Activated B cell treated with CpG ODN at 0.5 μM for 24 hours (primary cell): ENCODE data around the gene DDI2. TPM values are rescaled to one million over a fixed set of nuclear protein-coding genes. Genes with fewer than 3 reads are reported as not detected.
"Not testable (repeated sequence)": the region's sequence is repeated elsewhere in the genome, so short reads cannot be mapped to it uniquely, and the experiment has no call there.

ENCODE experiments used
- ATAC-seq: fragments of 200-7000 bp; cut with Tn5 transposase; one replicate; pipeline ENCODE4 v1.10.0; 2021; ENCODE audit warnings: low read depth, mild to moderate bottlenecking, moderate library complexity
- CTCF ChIA-PET: fragments of 350-600 bp; sonication (Branson Sonifier 250); formaldehyde crosslinking; loops from one replicate; lab custom pipeline; 2021; ENCODE audit warnings: antibody characterized with exemption; lab: Charles Lee
- POLR2A ChIA-PET: fragments of 350-600 bp; sonication (Branson Sonifier 250); formaldehyde crosslinking; loops from one replicate; lab custom pipeline; 2021; ENCODE audit warnings: antibody characterized with exemption; lab: Charles Lee
- DNase-seq: peaks from one replicate; pipeline ENCODE4 v3.0.0; 2022
- H3K27ac Mint-ChIP-seq: one replicate; pipeline ENCODE4 v1.8.0; 2020; ENCODE audit warnings: mixed read lengths
- H3K27me3 Mint-ChIP-seq: one replicate; pipeline ENCODE4 v1.8.0; 2021; ENCODE audit warnings: mixed read lengths
- H3K36me3 Mint-ChIP-seq: one replicate; pipeline ENCODE4 v1.8.0; 2021; ENCODE audit warnings: low read depth, mixed read lengths
- H3K4me1 Mint-ChIP-seq: one replicate; pipeline ENCODE4 v1.8.0; 2021; ENCODE audit warnings: mixed read lengths
- H3K4me3 Mint-ChIP-seq: one replicate; pipeline ENCODE4 v1.8.0; 2020; ENCODE audit warnings: mild to moderate bottlenecking, mixed read lengths
- H3K9me3 Mint-ChIP-seq: one replicate; pipeline ENCODE4 v1.8.0; 2020; ENCODE audit warnings: mixed read lengths
- intact Hi-C: fragments of 100-400 bp; cut with micrococcal nuclease; formaldehyde crosslinking; loops from one replicate; pipeline ENCODE4 v1.15.1; 2024
- total RNA-seq: library from RNA; stranded (reverse); gene quantifications from 2 replicates; pipeline ENCODE4 v1.2.3, GENCODE V29; 2022
- TF ChIP-seq, protein P1 (sequence below): fragments of 200-600 bp; IDR thresholded peaks from one replicate; pipeline ENCODE4 v1.8.0; 2022; ENCODE audit warnings: antibody characterized with exemption, mild to moderate bottlenecking

DDI2 gene
- total RNA-seq, 1 donor from 2014 or later: 59.1 TPM

DNA sequence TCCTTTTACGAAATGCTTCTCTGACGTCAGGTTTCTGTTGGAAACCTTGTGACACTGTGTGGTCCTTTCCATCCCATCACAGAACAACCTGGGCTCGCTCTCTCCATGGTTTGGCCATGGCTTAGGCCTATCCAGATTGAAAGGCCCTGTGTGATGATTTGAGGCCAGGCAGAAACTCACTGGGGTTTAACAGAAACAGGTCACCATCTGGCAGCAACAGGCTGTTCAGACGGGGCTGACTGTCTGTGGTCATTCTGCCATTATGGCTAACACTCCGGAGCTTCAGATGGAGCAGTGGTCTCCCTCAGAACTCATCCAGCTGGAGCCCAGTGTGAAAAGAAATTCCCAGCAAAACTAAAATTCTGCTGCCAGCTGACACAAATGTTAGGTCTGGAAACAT is 76.1 kb downstream of the DDI2 start:
- intact Hi-C loops: no loop called here
- Mint-ChIP-seq H3K4me3 (no peak overlapping the region), H3K27ac (peak overlapping the region; percentile 97), H3K4me1 (peaks cover 77% of the 10 kb centered on the region), H3K36me3 (peaks cover 32% of the 10 kb centered on the region), H3K27me3 (no peaks in the 10 kb centered on the region), H3K9me3 (no peaks in the 10 kb centered on the region)
- TF ChIP-seq, protein P1, sequence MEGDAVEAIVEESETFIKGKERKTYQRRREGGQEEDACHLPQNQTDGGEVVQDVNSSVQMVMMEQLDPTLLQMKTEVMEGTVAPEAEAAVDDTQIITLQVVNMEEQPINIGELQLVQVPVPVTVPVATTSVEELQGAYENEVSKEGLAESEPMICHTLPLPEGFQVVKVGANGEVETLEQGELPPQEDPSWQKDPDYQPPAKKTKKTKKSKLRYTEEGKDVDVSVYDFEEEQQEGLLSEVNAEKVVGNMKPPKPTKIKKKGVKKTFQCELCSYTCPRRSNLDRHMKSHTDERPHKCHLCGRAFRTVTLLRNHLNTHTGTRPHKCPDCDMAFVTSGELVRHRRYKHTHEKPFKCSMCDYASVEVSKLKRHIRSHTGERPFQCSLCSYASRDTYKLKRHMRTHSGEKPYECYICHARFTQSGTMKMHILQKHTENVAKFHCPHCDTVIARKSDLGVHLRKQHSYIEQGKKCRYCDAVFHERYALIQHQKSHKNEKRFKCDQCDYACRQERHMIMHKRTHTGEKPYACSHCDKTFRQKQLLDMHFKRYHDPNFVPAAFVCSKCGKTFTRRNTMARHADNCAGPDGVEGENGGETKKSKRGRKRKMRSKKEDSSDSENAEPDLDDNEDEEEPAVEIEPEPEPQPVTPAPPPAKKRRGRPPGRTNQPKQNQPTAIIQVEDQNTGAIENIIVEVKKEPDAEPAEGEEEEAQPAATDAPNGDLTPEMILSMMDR: no peak
- ATAC-seq: no peak
- no peak for DNase-seq
- CTCF ChIA-PET: no interaction called here
- POLR2A ChIA-PET: interaction anchor here (1.0 to 5.6 kb wide), 4 partner anchors 8 to 19 kb away, joined by 4 to 54 read pairs (median 10); partner anchors contain the start of gene PLEKHM2

GRCh38 chr1:15696956-15697521 is 79.8 kb downstream of the DDI2 start:
- Mint-ChIP-seq H3K4me3 (peak overlapping the region; percentile 81), H3K9me3 (no peaks in the 10 kb centered on the region), H3K27ac (peak overlapping the region; percentile 97), H3K27me3 (no peaks in the 10 kb centered on the region), H3K36me3 (peaks cover 27% of the 10 kb centered on the region), H3K4me1 (peaks cover 75% of the 10 kb centered on the region)
- intact Hi-C loops: loop anchor here (1.0 to 5.0 kb wide), 7 partner anchors 15 to 172 kb away; partner anchors contain the start of genes CASP9, DDI2 and TMEM82
- CTCF ChIA-PET: interaction anchor here (1.2 to 1.8 kb wide), 4 partner anchors 12 to 125 kb away, joined by 3 to 7 read pairs (median 4); partner anchors contain the start of gene DDI2
- POLR2A ChIA-PET: interaction anchor here (0.5 to 5.6 kb wide), 23 partner anchors 9 to 817 kb away, joined by 3 to 80 read pairs (median 4); partner anchors contain the start of genes AGMAT, CPLANE2, DDI2 and DNAJC16
- TF ChIP-seq, protein P1: no peak
- DNase-seq (peak; percentile 60), ATAC-seq (peak; percentile 92)

DNA sequence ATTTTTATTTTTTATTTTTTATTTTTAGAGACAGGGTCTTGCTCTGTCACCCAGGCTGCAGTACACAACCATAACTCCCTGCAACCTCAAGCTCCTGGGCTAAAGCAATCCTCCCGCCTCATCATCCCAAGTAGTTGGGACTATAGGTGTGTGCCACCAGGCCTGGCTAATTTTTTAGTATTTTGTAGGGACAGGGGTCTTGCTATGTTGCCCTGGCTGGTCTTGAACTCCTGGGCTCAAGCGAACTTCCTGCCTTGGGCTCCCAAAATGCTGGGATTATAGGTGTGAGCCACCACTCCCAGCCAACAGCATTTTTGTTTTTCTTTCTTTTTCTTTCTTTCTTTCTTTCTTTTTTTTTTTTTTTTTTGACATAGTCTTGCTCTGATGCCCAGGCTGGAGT is 80.9 kb downstream of the DDI2 start:
- H3K4me3 Mint-ChIP-seq: no peak overlapping the region
- H3K4me1 Mint-ChIP-seq: peaks cover 74% of the 10 kb centered on the region
- intact Hi-C loops: loop anchor here (5.0 kb wide), 3 partner anchors 36 to 96 kb away; partner anchors contain the start of gene TMEM82
- TF ChIP-seq, protein P1: no peak
- H3K9me3 Mint-ChIP-seq: no peaks in the 10 kb centered on the region
- no peak for DNase-seq
- H3K36me3 Mint-ChIP-seq: peaks cover 27% of the 10 kb centered on the region
- ATAC-seq: no peak
- H3K27ac Mint-ChIP-seq: peak overlapping the region; percentile 41
- CTCF ChIA-PET: interaction anchor here (1.8 kb wide), 1 partner anchor 13 kb away, joined by 7 read pairs; no protein-coding TSS in a partner anchor
- POLR2A ChIA-PET: interaction anchor here (0.6 to 5.6 kb wide), 8 partner anchors 10 to 654 kb away, joined by 3 to 80 read pairs (median 8); partner anchors contain the start of genes DDI2, DNAJC16, FBXO42 and PLEKHM2
- H3K27me3 Mint-ChIP-seq: no peaks in the 10 kb centered on the region

DNA sequence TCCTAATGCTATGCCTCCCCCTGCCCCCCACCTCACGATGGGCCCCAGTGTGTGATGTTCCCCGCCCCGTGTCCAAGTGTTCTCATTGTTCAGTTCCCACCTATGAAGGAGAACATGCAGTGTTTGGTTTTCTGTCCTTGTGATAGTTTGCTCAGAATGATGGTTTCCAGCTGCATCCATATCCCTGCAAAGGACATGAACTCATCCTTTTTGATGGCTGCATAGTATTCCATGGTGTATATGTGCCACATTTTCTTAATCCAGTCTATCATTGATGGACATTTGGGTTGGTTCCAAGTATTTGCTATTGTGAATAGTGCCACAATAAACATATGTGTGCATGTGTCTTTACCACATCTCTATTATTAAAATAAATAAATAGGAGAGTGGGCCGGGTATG is 82.1 kb downstream of the DDI2 start:
- Mint-ChIP-seq H3K36me3 (peaks cover 26% of the 10 kb centered on the region), H3K4me1 (peaks cover 74% of the 10 kb centered on the region)
- intact Hi-C loops: loop anchor here (5.0 kb wide), 3 partner anchors 37 to 97 kb away; partner anchors contain the start of gene TMEM82
- H3K4me3 Mint-ChIP-seq, POLR2A ChIA-PET, DNase-seq, H3K9me3 Mint-ChIP-seq, H3K27ac Mint-ChIP-seq, ATAC-seq, H3K27me3 Mint-ChIP-seq, CTCF ChIA-PET: not testable (repeated sequence)

GRCh38 chr1:15700508-15700907 is 83.2 kb downstream of the DDI2 start:
- ATAC-seq (no peak), DNase-seq (no peak)
- ChIA-PET POLR2A (no interaction called here), CTCF (no interaction called here)
- no peak overlapping the region for H3K4me3 Mint-ChIP-seq
- intact Hi-C loops: no loop called here
- peaks cover 33% of the 10 kb centered on the region for H3K36me3 Mint-ChIP-seq
- no peaks in the 10 kb centered on the region for H3K9me3 Mint-ChIP-seq
- peaks cover 64% of the 10 kb centered on the region for H3K4me1 Mint-ChIP-seq
- peak overlapping the region; percentile 66 for H3K27ac Mint-ChIP-seq
- H3K27me3 Mint-ChIP-seq: no peaks in the 10 kb centered on the region
- TF ChIP-seq, protein P1: no peak
